Hepatocyte (in vitro differentiated cells): ENCODE measurements around the gene CLECL1.

Experiments used
- CTCF ChIP-seq: fragments of 200-600 bp; sonication (generic); IDR thresholded peaks from 2 replicates; pipeline ENCODE4 v1.5.1; 2016; ENCODE audit warnings: antibody characterized with exemption, mild to moderate bottlenecking; ENCODE audit not compliant: poor library complexity
- EZH2 ChIP-seq: fragments of 200-600 bp; sonication (generic); IDR thresholded peaks from 2 replicates; pipeline ENCODE4 v1.6.1; 2016; ENCODE audit warnings: antibody characterized with exemption, mild to moderate bottlenecking, borderline replicate concordance

- no peak for TF ChIP-seq CTCF
- no peak for TF ChIP-seq EZH2
These were observed 25.5 kb downstream of the CLECL1 start for GRCh38 chr12:9707356-9707755.
